Measurements from ENCODE around the gene EFNA5.
"Not testable (repeated sequence)": the region's sequence is repeated elsewhere in the genome, so short reads cannot be mapped to it uniquely, and the experiment has no call there.

Gene EFNA5

DNA sequence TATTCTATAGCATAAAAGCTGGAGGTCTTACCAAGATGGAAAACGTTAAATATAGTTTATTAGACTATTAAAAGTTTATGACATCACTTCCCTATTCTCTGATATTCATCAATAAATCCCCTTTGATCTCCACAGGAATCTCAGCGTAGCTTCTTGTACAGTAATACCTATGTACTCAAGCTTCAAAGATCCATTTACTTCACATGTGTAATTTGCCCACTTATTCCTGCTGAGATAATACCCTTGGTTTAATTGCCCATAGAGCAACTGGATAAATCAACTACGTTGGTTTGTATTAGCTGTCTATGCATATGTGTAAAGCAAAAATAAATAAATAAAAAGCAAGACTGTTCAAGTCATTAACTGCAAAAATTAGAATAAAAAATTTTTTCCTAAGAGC, 219.7 kb downstream of the EFNA5 start:
- DNase-seq: no peak

DNA sequence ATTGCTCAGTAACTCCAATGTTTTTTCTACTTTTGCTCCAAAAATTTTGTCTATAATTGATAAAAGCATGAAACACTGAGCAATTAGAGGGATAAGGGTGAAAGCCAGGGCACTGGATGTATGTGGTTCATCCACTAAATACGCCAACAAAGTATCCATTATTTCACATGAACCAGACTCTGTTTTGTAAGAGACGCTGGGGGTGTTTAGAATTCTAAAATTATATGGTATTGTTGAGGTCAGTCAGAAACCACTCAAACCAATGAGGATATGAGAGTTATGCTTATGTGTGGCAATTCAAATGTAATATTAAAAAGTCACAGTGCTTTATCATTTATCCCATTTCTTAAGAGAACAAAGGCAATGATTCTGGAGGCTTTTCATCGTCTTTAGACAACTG, 220.2 kb downstream of the EFNA5 start:
- no peak for DNase-seq

DNA sequence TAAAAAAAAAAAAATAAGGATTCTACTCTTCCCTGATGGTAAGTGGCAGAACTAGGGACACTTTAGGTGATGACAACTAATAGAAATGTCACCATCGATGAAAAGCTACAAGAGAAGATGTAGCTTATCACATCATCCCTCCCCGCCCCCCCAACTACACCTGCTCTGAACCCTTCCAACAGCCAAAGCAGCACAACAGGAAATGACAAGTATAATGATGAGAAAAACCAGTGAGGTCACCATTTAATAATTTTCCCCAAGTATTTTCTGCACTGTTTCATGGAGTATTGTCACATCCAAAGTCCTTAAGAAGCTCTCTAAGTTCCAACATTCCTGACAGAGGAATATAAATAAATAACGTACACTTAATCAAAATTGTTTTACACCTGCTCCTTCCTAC, 221.4 kb downstream of the EFNA5 start:
- no peak for DNase-seq

DNA sequence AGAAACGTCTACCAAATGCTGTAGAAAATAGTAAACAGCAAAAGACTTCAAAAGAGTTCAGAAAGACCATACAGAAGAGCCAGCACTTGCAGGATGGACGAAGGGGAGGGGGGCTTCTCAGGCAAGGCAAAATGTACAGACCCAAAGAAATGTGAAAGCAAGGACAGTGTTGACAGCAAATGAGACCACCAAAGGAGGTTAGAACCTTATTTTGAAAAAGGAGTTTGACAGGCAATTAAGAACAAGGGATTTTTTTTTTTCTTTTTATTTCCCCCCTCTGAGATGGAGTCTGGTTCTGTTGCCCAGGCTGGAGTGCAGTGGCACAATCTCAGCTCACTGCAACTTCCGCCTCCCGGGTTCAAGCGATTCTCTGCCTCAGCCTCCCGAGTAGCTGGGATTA, 223.2 kb downstream of the EFNA5 start:
- DNase-seq: no peak

DNA sequence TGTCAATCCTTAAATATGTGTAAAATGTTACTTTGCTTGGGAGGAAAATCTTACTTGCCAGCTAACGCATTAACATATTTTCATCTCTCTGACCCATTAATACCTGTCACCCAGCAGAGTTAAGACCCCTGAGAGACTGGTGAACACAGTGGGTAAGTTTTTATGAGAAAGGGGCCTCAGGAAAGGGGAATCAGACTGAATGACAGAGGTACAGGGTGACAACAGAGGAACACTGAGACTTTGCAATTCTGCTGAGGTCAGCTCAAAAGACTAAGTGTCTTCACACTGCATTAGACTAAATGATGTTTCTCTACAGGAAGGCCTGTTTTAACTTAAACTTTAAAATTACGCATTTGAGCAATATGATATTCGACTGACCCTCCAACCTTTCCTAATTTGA, 223.8 kb downstream of the EFNA5 start:
- no peak for DNase-seq

DNA sequence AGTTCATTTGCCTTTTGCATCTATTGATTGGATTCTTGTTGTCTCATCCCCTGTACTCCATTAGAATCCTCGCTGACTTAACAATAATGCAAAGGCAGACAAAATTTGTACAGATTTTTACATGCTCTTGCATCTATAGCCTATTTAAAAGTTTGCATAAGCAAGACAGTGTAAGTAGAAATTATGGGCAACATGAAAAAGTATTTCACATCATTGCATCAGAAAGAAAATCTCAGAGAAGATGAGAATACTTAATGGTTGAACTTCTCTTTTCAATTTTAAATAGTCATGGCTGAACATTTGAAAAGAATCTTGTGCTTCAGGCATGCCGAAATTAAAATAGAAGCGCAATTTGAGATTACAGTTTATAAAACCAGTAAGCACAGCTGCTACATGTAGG, 226.4 kb downstream of the EFNA5 start:
- no peak for DNase-seq

DNA sequence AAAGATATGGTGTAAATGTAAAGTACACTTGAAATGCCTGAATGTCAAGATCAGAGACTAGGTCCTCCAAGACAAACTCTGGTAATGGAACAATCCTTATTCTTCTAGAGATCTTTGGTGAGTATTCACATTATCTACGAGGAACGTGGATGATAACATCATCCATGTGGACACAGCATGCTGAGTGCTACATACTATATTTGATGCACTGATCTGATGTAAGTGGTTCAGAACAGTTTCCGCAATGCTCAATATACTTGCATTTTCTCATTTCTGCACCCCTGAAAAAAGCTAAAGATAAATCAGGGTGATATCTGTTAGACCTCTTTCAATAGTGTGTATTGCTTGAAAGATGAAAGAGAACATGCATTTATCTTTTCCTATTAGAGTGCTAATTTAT, 226.8 kb downstream of the EFNA5 start:
- no peak for DNase-seq

DNA sequence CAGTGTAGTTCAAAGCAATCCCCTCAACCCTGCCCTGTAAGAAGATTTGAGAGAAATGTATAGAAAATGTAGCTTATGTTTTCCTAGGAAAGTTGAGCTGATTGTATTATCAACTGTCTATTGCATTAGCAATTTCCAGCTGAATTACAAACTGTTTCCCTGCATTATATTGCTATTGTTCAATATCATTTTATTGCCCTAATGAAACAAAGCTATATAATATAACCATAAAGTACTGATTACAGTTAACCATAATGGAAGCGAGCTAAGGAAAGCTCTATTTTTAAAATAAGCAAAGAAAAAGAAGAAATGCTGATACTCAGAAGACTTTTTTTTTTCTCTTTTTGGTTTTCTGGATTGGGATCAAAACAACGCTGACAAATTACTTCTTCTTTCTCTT, 228.3 kb downstream of the EFNA5 start:
- no peak for DNase-seq

DNA sequence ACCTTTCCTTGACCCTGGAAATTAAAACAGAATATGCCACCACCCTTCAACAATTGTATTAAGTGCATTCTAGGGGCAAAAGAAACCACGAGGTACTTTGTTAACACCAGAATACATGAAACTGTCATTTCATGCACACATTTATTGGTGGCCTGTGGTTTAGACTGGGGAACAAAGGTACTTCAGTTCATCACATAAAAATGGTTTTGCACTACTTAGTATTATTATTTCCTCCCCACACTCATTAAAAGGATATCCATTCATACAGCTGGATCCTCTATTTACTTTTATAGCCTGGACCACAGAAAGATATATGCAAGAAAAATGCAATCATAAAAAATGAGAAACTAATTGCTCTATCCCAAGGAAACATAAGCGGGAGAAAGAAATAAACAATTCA, 230.9 kb downstream of the EFNA5 start:
- DNase-seq: no peak

DNA sequence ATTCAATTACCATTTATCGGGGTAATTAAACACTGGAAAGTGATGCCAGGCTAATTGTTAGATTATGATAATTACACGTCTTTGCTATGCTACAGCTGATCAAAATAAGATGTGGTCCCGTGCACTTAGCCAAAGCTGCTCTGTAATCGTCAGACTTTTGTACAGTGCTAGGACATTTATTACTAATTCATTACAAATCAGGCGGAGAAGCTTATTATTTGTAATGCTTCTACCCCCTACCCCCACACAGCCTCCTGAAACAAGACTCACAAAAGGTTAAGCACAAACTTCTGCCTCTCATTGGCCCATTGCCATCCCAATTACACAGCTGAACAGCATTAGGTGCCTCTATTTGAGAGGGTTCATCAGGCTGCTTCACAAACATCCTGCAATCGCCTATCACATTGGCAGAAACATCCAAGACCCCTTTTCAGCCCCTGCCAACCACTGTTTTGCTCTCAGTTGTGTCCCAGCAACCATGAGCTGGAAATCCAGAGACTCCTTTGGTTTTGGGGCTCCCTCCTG, 232.7 kb downstream of the EFNA5 start:
- no peak for DNase-seq

DNA sequence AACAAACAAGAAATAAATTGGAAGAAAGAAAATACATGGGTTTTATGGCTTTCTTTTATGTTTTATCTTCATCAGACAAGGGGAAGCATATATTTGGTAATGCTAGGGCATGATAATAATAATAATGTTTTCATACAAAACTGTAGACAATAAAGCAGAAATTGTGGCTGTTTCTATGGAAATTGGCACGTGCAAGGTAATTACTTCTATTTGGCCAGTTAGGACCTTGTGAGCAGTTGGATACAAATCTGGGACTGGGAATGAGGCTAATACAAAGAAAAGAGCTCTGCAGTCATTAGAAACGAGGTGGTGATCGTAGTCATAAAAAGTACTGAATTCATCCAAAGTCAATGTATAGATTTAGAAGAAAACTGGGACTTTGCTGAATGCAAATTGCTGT, 233.6 kb downstream of the EFNA5 start:
- DNase-seq: no peak

DNA sequence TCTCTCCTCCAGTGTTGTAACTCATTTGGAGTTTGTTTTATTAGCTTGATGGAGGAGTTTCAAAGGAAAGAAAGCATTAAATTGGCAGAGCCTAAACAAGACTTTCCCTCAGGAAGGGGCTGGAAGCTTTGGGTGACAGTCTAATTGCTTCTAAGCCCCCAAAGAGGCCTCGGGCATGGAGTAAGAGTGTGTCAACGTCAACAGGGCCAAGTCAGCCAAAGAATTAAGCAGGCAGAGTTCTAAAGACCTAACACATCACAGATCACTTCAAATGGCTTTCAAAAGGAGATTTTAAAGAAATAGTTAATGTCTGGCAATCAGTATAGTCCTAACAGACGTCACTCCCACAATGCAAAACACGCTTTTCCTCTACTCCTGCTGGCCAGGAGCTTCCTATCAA, 234.5 kb downstream of the EFNA5 start:
- no peak for DNase-seq

DNA sequence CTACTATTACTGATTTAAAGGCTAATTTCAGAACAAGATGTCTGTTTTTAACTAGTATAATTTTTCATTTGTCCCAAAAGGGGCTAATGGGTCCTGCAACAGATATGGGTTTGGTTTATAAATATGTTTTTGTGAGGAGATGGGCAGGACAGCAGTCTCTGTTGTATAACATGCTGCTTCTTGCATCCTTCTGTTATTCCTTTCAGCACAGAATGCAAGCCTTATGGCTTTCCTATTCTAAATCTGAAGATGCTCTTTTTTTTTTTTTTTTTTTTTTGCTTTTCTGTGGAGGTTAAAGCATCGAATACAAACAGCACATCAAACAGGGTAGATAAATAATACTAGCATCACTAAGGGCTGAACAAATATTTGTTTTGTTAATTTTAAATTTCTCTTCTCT, 235.7 kb downstream of the EFNA5 start:
- DNase-seq: no peak

DNA sequence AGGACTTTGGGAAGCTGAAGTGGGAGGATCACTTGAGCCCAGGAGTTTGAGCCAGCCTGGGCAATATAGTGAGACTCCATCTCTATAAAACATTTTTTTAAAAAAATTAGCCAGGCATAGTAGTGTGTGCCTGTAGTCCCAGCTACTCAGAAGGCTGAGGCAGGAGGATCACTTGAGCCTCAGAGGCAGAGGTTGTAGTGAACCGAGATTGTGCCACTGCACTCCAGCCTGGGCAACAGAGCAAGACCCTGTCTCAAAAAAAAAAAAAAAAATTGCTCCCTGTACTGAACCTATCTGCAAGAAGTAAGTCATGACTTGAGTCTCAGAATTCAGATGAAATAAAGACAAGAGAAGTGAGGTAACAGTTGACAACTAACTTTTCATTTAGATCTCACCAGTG, 237.1 kb downstream of the EFNA5 start:
- not testable (repeated sequence) for DNase-seq

DNA sequence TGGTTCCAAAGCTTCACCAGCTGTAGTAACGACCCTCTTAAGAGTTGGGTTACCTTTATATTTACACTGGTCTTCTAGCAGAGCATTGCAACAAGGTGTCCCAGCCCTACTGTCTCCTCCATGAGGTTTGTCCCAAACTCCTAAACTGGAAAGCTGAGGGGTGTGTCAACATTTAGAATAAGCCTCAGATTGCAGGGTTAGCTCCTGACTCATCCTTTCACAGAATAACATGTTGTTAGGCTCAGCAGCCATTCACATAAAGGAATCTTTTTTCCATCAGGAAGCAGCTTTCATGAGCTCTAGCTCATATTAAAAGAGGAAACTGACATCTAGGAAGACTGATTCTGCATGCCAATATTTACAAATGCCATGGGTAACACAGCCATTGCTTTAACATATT, 238.7 kb downstream of the EFNA5 start:
- DNase-seq: no peak

DNA sequence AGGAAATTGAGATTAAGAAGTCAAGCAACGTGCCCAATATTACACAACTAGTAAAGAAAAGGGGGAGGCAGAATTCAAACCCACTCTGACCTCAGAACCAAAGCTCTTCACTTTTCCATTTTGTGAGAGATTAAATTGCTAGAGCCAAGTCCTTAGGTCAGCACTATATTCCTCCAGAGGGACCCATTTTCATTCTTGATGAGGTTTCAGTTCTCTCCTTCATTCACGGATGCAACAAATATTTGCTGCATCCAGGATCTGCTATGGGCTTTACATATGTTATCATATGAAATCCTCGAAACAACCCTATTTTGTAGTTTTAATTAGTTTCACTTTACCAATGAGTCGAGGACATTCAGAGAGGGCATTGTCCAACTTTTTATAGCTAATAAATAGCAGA, 239.2 kb downstream of the EFNA5 start:
- DNase-seq: no peak

DNA sequence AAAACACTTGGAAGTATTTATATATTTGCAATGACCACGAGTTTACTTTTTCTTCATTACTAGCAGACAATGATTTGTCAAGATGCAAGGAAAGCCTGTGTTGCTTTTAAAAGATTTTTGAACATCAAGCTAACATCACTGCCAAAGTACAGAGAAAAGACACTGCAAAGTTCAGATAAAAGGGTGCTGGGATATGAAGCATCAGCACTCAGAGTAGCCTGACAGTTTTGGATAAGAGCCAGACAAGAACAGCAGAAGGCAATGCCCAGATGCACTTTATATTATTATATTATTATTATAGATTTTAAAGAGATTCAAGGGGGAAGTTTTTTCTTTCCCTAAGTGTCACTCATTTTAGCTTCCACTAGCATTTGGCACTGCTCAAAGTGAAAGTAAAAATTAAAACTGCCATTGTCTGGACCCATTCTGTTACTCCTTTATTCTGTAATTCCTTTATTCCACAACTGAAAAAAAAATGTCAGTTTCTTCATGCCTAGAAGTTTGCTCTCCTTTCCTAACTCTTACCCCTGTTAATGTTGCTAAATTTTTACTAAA, 240.6 kb downstream of the EFNA5 start:
- DNase-seq: no peak

DNA sequence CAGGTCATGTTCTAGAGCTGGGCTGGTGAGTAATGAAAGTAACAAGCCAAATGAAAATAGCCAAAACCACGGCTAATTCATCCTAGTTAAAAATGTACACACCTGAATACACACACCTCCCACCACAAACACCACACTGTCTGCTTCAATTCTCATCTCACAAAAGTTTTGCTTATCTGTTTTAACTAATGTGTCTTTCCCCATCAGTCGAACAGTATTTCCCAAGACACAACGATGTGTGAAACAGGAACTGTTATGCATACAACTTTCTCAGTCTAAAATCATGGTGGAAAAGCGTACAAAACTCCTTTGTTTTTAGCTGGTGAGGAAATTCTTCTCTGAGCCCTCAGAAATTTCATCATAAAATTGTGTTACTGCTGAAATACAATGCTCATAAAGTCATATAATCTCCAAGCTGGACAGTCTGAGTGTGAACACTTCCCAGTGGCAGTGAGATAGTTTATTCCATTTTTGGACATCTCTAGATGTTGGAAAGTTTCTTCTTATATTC, 242.4 kb downstream of the EFNA5 start:
- DNase-seq: no peak

DNA sequence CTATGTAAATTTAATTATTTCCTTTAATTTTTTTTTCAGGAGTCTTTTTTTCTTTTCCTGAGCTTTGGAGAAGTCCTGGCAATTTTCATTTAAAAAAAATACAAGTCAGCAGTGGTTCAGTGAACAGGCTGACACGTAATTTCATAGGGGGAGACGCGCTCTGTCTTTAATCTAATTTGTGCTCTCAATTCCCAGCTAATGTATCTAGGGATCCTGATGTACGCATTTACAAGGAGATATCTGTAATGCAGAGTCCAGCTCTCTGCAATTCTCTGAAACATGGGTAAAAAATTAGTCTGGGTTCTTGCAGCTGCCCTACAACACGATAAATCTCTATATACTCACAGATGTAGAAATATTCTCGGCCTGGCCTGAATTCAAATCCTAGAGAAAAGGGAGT, 243.9 kb downstream of the EFNA5 start:
- no peak for DNase-seq

DNA sequence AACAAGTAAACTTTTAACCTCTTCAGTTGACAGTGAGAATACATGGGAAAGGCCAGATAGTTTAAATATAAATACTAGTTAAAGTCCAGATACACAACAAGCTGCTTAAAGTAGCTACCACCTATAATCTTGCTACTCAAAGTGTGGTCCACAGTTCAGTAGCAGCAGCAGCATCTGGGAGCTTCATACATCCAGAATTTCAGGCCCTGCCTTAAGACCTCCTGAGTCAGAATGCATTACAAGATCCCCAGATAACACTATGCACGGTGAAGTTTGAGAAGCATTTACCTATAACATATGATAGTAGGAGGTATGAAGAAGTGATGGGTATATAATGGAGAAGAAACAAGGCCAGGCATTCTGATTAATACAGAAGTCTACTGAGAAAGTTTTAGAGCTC, 244.5 kb downstream of the EFNA5 start:
- DNase-seq: no peak

DNA sequence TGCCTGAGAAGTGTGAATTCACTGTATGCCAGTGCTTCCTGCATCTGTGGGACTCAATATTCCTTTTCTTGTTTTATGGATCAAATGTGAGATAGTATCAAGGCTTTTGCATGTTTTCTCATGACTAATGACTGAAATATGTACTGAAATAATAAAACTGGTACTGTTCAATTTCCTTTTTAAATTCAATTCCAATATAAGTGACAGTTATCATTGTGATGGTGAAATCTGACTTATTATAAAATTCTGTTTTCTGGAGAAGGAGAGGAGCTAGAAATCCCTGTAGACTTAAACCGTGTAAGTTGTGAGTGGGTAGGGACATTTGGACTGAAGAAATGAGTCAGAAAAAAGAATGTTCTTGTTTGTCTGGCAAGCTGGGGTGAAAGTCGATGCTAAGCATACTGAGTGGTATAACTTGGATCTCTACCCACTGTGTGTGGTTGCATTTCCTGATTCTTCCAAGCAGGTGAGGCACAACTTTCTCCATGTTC, 245.2 kb downstream of the EFNA5 start:
- DNase-seq: no peak

DNA sequence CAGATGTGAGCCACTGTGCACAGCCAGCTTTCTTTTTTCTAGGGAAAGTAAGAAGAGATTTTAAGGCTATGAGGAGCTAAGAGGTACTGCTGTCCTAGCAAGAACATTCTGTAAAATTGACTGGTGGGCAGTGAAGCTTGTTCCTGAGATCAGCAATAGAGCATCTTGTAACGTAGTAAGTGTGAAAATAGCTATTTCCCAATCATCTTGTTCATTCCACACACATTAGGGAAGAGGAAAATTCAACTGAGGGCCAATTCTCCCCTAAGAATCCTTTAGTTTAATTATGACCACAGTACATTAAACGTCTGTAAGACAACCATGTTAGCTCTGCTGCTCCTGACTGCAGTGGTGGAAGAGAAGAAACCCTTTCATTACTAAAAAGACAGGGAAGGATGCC, 246.2 kb downstream of the EFNA5 start:
- DNase-seq: no peak

DNA sequence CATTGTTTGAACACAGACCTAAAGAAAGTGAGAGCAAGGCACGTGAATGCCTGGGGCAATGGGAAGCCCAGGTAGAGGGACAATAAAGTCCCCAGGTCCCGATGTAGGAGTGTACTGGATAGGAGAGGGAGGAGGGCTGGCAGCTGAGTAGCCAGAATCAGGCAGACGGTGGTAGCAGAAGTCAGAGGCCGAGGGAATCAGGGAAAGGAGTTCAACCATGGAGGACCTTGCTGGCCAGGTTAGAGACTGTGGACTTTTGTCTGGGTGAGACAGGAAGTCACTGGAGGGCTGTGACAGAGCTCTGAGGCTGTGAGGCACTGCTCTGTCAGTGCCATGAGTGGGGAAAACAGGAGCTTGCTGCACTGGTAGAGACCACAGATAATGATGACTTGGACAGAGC, 248.2 kb downstream of the EFNA5 start:
- no peak for DNase-seq

DNA sequence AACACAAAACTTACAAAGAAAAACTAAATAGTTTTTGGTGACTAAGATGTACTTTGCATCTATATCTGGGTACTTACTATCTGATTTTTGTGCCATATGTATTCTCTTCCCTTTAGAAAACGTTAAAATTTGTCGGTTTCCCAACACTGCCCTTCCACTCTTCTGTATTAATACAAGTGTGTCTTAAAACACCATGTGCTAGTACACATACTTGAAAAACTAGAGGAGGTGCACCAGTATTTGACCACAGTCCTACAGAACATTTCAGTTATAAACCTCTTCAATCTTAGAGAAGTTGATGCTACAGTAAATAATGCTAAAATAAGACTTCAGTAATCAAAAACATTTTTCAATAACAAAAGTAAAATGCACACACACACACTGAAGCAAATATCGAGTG, 251.2 kb downstream of the EFNA5 start:
- DNase-seq: no peak

DNA sequence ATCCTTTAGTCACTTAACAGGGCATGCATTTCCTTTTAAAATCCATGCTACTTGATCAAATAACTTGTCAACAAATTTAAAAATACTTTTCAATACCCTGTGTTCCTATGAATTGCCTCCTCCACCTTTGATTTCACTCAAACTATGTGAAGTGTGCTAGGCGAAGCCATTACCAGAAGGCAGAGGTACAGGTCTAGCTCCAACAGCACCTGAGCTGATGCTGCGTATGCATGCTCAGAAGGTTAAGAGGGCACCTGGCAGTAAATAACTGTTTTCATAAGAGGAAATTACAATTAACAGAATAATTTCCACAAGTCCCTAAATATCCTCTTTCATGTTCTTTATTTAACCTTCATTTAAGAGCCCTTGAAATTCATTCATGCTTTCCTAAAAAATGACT, 251.8 kb downstream of the EFNA5 start:
- DNase-seq: no peak

All from retina (tissue), 1 donor.